NOMO-1 (cell line): ENCODE results near the gene GC.
"Not testable (repeated sequence)": the region's sequence is repeated elsewhere in the genome, so short reads cannot be mapped to it uniquely, and the experiment has no call there.

Experiments
- DNase-seq, 2 experiments: peaks; one replicate each; lab custom pipeline; 2025; ENCODE audit not compliant: unreplicated experiment in 2 of 2; lab: John Stamatoyannopoulos, UW

Gene GC

DNA sequence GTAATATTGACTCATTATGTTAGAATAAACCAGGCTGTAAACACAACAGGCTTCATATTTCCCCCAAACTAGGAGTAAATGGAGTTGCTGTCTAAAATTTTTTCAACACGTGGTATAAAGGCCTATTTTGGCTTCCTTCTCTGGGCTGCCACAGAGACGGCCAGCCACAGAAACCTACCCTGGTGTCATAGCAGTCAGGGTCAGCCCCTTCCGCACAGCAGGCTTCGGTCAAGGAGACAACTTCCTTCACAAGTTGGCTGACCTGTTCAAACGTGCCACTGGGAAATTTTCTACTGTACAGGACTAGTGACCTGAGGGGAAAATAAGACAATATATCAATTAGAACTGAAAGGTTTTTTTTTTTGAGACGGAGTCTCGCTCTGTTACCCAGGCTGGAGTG lies 15.8 kb downstream of the GC start:
- DNase-seq, result no peak

DNA sequence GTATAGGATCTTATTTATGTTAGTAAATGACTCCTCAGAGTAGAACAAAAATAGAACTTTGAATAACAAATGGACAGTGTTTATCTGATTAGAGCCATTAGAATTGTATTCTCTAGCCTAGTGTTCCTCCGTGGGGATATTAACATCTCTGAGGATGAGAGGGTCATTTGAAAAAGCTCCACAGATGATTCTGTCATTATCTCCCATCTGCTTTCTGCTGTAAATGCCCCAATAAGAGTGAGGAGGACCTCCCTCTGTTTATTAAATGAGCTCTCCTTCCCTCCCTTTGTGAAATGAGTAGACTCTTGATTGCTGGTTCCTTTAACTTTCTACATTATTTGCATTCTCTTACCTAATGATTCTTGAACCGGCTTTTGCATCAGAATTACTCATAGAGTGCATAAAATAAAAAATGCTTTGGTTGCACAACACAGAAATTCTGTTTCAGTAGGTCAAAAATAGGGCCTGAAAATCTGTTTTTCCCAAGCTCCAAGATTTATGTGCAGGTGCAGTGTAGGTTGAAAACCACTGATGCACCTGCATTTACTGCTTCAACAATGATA lies 18.0 kb downstream of the GC start:
- no peak for DNase-seq

- no peak for DNase-seq
Observed at GRCh38 chr4:71765350-71765749, 18.5 kb downstream of the GC start.

DNA sequence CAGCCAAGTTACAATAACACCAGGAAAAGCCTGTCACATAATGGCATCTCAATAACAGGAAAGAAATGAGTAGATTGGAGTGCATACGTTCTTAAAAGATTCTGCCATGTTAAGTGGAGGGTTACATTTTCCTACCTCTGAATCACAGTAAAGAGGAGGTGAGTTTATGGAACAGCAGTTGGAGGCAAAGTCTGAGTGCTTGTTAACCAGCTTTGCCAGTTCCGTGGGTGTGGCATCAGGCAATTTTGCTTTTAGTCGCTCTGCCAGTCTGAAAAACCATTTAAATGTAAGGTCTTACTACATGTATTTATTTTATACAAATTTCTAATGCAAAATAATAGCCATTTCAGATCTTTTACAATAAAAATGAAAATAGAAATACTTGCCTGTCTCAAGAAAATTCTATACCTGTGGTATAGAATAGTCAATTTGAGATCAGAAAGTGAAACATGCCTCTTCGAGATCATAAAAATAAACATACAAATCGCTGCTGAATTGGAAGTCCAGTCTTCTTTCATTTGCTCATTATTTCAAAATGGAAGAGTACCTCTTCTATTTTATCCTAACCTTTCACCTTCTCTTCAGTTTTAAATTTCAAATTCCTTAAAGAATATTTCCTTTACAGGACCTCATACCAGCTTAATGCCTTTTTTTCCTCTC lies 31.4 kb downstream of the GC start:
- DNase-seq, result no peak

DNA sequence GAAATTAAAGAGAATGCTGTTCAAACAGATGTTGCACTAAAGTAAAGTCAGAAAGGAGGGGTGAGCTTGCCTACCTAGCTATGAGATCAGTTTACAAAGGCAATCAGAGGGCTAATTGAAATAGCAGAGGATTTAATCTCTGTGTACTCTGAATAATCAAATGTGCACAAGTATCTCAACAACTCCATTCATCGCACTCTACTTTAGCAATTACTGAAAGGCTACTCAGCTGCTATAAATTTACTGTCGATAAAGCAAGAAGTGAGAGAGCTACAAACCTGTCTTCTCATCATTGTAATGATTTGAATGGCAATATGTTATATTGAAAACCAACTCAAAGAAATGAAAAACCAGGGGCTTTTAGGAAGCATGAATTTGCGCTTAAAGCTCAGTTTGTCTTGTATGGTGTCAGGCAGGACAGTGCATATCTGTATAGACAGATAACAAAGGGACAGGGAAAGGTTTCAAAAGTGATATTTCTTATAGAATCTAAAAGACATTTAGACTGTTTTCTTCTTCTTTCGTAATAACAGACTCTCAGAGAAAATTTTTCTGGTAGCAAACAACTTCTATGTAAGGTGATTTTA lies 34.8 kb downstream of the GC start:
- DNase-seq, result no peak

DNA sequence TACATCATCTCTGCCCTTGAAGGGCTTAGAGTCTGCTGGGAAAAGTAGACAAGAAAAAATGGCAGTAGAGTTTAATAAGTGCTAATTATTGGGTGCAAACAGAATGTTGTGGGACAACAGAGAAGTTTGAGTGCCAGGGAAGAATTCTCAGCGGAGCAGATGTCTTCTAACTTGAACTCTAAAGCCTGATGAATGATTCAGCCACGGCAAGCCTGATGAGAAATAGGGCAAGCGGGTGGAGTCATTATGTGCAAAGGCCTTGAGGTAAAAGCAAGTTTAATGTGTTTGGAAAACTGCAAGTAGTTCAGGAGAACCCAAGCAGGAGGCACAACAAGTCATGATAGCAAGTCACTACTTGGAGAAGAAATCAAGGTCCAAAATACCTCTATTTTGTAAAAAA lies 37.5 kb downstream of the GC start:
- no peak for DNase-seq

DNA sequence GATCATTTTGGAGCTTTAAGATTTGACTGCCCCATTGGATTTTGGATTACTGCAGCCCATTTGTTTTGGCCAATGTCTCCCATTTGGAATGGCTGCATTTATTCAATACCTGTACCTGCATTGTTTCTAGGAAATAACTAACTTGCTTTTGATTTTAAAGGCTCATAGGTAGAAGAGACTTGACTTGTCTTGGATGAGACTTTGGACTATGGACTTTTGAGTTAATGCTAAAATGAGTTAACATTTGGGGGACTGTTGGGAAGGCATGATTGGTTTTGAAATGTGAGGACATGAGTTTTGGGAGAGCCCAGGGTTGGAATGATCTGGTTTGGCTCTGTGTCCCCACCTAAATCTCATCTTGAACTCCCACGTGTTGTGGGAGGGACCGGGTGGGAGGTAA lies 45.1 kb downstream of the GC start:
- DNase-seq, result not testable (repeated sequence)

DNA sequence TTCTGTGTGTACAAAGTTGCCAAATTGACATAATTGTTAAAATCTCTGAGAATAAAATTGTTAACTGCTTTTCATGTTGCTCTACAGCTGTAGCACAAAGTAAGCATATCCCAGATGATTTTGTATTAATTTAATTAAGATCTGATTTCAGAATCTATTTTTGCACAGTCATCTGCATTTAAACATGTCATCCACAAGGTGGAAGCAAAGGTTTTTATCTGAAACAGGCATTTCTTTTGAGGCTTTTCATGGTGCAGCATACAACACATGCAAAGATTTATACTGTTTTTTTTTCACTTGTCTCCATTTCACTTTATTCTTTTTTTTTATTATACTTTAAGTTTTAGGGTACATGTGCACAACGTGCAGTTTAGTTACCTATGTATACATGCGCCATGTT lies 51.2 kb downstream of the GC start:
- no peak for DNase-seq

DNA sequence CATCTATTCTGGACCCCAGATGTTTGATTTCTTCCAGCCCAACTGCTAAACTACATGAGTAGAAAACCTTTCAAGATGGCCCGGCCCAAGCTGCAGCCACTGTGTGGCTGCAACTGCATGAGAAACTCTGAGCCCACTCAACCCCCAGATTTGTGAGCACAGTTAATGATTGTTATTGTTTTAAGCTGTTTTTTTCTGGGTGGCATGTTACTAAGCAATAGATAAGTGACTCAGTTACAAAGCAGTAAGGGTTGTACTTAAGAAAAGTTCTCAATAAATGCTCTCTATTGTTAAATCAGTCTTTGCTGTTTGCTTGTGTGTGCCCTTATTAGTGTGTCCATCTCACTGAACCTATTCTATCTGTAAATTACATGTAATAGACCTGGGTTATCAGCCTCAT lies 51.8 kb downstream of the GC start:
- DNase-seq, result no peak

- DNase-seq, result no peak
Observed at GRCh38 chr4:71729856-71730255, 54.0 kb downstream of the GC start.

- DNase-seq, result peak; percentile 3 to 22
Observed at GRCh38 chr4:71713611-71714203, 70.2 kb downstream of the GC start.

- DNase-seq, result no peak
Observed at GRCh38 chr4:71711985-71712348, 71.9 kb downstream of the GC start.

DNA sequence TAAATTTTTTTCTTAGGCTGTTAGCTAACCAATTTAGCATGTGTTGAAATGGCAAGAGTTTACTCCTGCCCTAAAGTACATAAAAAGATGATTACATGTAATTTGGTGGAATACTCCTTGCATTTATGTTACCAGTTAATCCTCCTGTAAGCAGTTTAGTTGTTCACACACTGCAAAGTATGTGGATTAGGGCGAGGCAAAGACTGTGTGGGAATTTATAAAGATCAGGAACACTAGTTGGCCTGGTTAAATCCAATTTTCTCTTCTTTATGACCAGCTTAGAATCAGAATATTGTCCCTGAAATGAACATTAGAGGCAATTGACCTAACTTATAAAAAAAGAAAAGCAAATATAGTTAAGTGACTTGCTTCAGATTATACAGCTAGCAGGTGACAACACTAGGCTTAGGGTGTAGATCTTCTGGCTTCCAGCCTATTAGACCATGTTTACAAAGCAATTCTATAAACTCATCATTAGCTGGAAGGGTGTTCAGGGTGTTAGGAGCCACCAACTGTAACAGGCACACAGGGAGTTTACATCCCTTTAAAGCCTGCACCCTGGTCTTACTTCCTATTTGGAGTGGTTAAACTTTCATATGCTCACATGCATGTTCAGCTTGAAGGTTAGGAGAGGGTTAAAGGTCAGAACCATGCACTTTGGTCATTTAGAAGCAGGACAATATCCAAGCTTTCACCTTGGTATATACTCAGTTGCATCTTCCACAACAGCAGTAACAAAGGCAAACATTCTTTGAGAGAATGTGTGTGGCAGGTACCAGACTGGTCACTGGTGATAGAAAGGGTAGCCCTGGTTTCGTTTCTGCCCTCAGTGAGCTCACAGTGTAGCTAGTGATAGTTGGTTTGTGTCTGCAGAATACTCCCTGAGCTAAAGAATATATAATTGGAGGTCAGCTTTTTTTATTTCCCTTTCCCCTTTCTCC lies 72.6 kb downstream of the GC start:
- DNase-seq, result no peak

- no peak for DNase-seq
Observed at GRCh38 chr4:71709961-71710360, 73.9 kb downstream of the GC start.

DNA sequence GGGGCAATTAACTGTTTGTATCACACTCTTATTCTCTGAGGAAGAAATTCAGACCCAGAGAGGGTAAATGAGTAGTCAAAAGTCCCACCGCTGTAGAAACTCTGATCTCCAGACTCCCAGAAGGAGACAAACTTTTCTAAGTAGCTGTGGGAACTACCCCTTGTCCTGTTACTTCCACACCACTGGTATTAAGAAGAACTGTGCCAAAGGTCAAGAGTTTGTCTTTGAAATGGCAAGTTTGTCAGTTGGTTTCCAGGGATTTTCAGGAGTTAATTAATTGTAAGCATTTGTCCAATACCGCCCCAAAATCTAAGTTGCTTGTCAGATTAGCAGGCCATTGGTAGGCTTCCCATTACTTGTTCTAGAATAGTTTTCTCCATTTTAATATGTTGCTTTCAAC lies 85.7 kb downstream of the GC start:
- no peak for DNase-seq

DNA sequence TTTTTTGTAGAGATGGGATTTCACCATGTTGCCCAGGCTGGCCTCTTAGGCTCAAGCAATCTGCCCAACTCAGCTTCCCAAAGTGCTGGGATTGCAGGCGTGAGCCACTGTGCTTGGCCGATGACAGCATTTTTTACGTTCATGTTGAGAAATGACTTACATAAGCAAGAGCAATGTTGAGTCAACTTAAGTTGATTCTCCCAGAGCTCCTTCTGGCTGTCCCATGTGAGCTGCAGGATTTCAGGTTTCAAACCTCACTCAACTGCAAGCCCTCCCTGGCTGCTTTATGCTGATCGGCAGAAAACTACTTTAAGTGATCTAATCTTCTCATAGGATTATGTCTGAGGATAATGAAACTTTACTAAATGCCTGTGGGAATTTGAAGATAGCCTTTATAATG lies 86.8 kb downstream of the GC start:
- no peak for DNase-seq

- no peak for DNase-seq
Observed at GRCh38 chr4:71694961-71695360, 88.9 kb downstream of the GC start.

GRCh38 chr4:71692963-71693362 lies 90.9 kb downstream of the GC start:
- DNase-seq, result no peak

DNA sequence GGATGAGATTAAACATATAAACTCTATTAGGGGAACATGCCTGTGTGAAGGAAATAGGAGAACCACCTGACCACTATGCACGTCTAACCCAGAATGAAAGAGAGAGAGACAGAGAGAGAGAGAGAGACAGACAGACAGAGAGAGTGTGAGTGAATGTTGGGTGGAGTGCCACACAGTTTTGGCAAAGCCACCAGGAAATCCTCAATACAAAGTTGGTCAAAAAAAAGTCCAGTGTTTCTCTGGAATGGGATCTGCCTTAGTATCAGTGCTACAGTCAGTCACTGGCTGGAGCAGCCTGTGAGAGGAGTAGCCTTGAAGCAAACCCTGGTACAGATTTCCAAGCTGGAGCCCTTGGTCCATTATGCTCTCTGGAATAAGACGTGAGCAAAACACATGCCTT lies 91.7 kb downstream of the GC start:
- DNase-seq, result no peak
